ENCODE results near the gene SNRPN. TPM values are rescaled to one million over a fixed set of nuclear protein-coding genes. Genes with fewer than 3 reads are reported as not detected.

SNRPN gene
- total RNA-seq, 1 experiment from 2014 or later: 86.5 TPM

DNA sequence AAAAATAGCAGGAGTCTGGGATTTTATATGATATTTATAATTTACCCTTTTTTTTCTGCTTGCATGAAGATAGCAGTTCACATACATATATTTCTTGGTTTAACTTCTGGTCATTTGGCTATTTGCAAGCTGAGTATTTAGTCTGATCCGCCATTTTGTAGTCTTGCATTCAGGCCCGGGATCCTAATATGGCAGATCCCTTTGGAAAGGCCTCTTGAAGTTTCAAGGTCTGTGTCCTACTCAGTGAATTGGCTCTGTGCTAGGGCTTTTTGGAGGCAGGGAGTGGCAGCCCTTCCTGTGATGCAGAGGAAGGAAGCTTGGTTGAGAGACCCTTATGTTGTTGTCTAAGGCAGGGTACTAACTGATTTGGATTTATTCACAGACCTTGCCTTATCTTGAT, 2.9 kb downstream of the SNRPN start:
- intact Hi-C loops (cut with micrococcal nuclease): loop anchor here (5.0 kb wide), 1 partner anchor 480 kb away; the partner anchor contains the start of gene UBE3A
- no peak for DNase-seq (ENCODE audit: unreplicated experiment)
- POLR2A ChIA-PET: interaction anchor here (0.6 to 1.2 kb wide), 3 partner anchors 8 to 1309 kb away, joined by 3 to 4 read pairs (median 3); no protein-coding TSS in a partner anchor
- no peak overlapping the region for H3K4me3 Mint-ChIP-seq (ENCODE audit: unreplicated experiment)
- H3K36me3 Mint-ChIP-seq (ENCODE audit: insufficient read depth, unreplicated experiment): no peaks in the 10 kb centered on the region
- no peak overlapping the region for H3K27ac Mint-ChIP-seq (ENCODE audit: low read depth, unreplicated experiment)
- TF ChIP-seq, protein P1, sequence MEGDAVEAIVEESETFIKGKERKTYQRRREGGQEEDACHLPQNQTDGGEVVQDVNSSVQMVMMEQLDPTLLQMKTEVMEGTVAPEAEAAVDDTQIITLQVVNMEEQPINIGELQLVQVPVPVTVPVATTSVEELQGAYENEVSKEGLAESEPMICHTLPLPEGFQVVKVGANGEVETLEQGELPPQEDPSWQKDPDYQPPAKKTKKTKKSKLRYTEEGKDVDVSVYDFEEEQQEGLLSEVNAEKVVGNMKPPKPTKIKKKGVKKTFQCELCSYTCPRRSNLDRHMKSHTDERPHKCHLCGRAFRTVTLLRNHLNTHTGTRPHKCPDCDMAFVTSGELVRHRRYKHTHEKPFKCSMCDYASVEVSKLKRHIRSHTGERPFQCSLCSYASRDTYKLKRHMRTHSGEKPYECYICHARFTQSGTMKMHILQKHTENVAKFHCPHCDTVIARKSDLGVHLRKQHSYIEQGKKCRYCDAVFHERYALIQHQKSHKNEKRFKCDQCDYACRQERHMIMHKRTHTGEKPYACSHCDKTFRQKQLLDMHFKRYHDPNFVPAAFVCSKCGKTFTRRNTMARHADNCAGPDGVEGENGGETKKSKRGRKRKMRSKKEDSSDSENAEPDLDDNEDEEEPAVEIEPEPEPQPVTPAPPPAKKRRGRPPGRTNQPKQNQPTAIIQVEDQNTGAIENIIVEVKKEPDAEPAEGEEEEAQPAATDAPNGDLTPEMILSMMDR (IDR thresholded peaks at IDR 0.05; ENCODE audit: unreplicated experiment): no peak
- CTCF ChIA-PET: interaction anchor here (0.6 to 1.6 kb wide), 3 partner anchors 9 to 66 kb away, joined by 3 to 5 read pairs (median 3); no protein-coding TSS in a partner anchor
- no peaks in the 10 kb centered on the region for H3K4me1 Mint-ChIP-seq (ENCODE audit: insufficient read depth, unreplicated experiment)
- H3K27me3 Mint-ChIP-seq (ENCODE audit: insufficient read depth, unreplicated experiment): no peaks in the 10 kb centered on the region
- H3K9me3 Mint-ChIP-seq (ENCODE audit: unreplicated experiment): no peaks in the 10 kb centered on the region
- TSS peak; percentile 14 for BruUV-seq (replicated peaks)

DNA sequence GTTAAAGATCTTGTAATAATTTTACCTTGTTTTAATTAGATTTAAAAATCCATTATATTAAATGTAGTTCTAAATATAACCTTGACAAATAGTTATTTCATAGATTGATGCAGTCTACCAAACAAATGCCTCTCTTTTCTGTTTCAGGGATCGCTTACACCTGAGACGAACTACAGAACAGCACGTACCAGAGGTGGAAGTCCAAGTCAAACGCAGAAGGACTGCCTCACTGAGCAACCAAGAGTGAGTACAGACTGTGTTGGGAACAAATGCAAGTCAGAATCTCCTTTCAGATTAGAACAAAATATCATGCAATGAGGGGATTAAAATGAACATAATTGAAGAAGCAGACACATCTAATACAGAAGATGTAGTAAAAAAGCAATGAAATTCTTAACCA, 7.2 kb downstream of the SNRPN start:
- no TSS peak for BruUV-seq (replicated peaks)
- Mint-ChIP-seq H3K4me3 (ENCODE audit: unreplicated experiment) (no peak overlapping the region), H3K27me3 (ENCODE audit: insufficient read depth, unreplicated experiment) (no peaks in the 10 kb centered on the region), H3K36me3 (ENCODE audit: insufficient read depth, unreplicated experiment) (peaks cover 31% of the 10 kb centered on the region), H3K9me3 (ENCODE audit: unreplicated experiment) (peaks cover 6% of the 10 kb centered on the region), H3K27ac (ENCODE audit: low read depth, unreplicated experiment) (no peak overlapping the region), H3K4me1 (ENCODE audit: insufficient read depth, unreplicated experiment) (no peaks in the 10 kb centered on the region)
- no peak for DNase-seq (ENCODE audit: unreplicated experiment)
- intact Hi-C loops (cut with micrococcal nuclease): no loop called here
- TF ChIP-seq, protein P1 (IDR thresholded peaks at IDR 0.05; ENCODE audit: unreplicated experiment): no peak
- ChIA-PET POLR2A (no interaction called here), CTCF (no interaction called here)

DNA sequence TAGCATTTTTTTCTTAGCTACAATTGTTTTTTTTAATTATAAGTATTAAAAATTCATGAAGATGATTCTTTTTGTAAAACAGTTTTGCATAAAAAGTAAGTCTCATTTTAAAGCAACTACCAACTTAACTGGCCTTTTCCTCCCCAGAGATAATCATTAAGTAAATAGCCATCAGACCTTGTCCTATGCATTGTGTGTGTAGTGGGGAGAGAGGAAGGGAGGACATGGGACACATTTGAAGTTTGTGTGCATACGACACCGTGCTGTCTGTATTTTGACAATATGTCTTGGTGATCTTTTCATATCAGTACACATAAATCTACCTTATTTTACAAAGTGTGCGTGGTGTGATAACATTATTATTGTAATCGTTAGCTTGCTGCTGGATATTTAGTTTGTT, 8.1 kb downstream of the SNRPN start:
- ChIA-PET CTCF (no interaction called here), POLR2A (no interaction called here)
- H3K4me1 Mint-ChIP-seq (ENCODE audit: insufficient read depth, unreplicated experiment): no peaks in the 10 kb centered on the region
- H3K27ac Mint-ChIP-seq (ENCODE audit: low read depth, unreplicated experiment): no peak overlapping the region
- DNase-seq (ENCODE audit: unreplicated experiment): no peak
- H3K36me3 Mint-ChIP-seq (ENCODE audit: insufficient read depth, unreplicated experiment): peaks cover 41% of the 10 kb centered on the region
- BruUV-seq (replicated peaks): TSS peak; percentile 5
- intact Hi-C loops (cut with micrococcal nuclease): no loop called here
- TF ChIP-seq, protein P1 (IDR thresholded peaks at IDR 0.05; ENCODE audit: unreplicated experiment): no peak
- no peaks in the 10 kb centered on the region for H3K27me3 Mint-ChIP-seq (ENCODE audit: insufficient read depth, unreplicated experiment)
- peaks cover 6% of the 10 kb centered on the region for H3K9me3 Mint-ChIP-seq (ENCODE audit: unreplicated experiment)
- no peak overlapping the region for H3K4me3 Mint-ChIP-seq (ENCODE audit: unreplicated experiment)

DNA sequence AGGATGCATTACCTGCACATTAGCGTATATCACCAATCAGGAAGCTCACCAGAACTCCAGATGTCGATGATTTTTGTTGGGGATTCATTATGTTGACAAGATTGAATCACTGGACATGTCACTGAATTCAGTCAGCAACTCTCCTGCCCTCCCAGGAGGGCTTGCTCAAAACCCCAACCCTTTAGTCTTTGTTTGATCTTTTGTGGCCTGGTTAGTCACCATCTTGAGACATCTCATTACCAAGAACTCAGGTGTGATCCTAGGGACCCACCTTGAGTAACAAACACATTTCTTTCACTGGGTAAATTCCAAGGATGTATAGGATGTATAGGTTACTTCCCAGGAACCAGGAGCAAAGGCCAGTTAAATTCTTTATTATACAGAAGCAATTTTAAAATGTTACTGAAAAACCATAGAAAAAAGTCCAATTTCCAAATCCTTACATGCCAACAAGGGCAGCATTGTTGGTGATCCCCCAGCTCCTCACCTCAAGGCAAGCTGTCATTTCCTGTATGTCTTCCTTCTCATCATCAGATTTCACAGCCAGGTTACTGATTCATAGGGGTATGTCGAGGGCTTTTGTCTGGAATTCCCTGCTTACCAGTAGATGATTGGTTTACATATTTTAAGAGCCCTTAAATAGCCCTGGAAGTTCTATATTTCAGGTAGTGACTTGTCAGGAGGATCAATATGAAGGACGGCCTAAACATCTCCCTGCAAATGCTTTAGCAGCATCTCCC, 11.7 kb downstream of the SNRPN start:
- intact Hi-C loops (cut with micrococcal nuclease): no loop called here
- no peak overlapping the region for H3K27ac Mint-ChIP-seq (ENCODE audit: low read depth, unreplicated experiment)
- H3K27me3 Mint-ChIP-seq (ENCODE audit: insufficient read depth, unreplicated experiment): no peaks in the 10 kb centered on the region
- DNase-seq (ENCODE audit: unreplicated experiment): no peak
- no peak overlapping the region for H3K4me3 Mint-ChIP-seq (ENCODE audit: unreplicated experiment)
- POLR2A ChIA-PET: no interaction called here
- CTCF ChIA-PET: interaction anchor here (1.2 kb wide), 1 partner anchor 10 kb away, joined by 3 read pairs; no protein-coding TSS in a partner anchor
- peaks cover 6% of the 10 kb centered on the region for H3K9me3 Mint-ChIP-seq (ENCODE audit: unreplicated experiment)
- no TSS peak for BruUV-seq (replicated peaks)
- H3K4me1 Mint-ChIP-seq (ENCODE audit: insufficient read depth, unreplicated experiment): no peaks in the 10 kb centered on the region
- TF ChIP-seq, protein P1 (IDR thresholded peaks at IDR 0.05; ENCODE audit: unreplicated experiment): no peak
- H3K36me3 Mint-ChIP-seq (ENCODE audit: insufficient read depth, unreplicated experiment): peaks cover 75% of the 10 kb centered on the region

All from MCF 10A (cell line).